ENCODE measurements around the gene ITGAE.

DNA sequence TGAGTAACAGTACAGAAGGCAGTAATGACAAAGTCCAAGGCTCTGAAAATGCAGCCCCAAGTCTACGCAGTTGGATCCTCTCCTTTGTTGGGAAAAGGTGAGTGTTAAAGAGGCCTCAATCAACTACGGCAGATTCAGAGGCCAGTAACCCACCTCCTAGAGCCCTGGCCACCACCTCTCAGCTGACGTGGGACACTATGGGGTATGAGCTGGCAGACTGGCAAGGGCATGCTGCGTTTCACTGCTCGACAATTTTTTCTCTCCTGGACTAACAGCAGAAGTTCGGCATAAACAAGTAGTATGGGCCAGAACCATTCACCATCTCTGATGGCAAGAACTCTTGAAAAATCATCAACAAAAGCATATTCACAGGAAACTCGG lies 27.9 kb upstream of the ITGAE start:
- TF ChIP-seq POLR2A (IDR thresholded peaks at IDR 0.05): no peak
- TF ChIP-seq, protein P1, sequence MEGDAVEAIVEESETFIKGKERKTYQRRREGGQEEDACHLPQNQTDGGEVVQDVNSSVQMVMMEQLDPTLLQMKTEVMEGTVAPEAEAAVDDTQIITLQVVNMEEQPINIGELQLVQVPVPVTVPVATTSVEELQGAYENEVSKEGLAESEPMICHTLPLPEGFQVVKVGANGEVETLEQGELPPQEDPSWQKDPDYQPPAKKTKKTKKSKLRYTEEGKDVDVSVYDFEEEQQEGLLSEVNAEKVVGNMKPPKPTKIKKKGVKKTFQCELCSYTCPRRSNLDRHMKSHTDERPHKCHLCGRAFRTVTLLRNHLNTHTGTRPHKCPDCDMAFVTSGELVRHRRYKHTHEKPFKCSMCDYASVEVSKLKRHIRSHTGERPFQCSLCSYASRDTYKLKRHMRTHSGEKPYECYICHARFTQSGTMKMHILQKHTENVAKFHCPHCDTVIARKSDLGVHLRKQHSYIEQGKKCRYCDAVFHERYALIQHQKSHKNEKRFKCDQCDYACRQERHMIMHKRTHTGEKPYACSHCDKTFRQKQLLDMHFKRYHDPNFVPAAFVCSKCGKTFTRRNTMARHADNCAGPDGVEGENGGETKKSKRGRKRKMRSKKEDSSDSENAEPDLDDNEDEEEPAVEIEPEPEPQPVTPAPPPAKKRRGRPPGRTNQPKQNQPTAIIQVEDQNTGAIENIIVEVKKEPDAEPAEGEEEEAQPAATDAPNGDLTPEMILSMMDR (IDR thresholded peaks at IDR 0.05): no peak
